ENCODE results near the gene PCID2. TPM values are rescaled to one million over a fixed set of nuclear protein-coding genes. Genes with fewer than 3 reads are reported as not detected.
A peak's percentile ranks its signal among the peaks of the same experiment; 100 is the strongest.

The PCID2 gene
- total RNA-seq, 1 donor from 2014 or later = 41.5 TPM

- intact Hi-C loops (cut with DNase I) = no loop called here
- DNase-seq = no peak
- Histone ChIP-seq H3K36me3 (peaks cover 93% of the 10 kb centered on the region), H3K9me3 (no peaks in the 10 kb centered on the region), H3K4me3 (no peak overlapping the region), H3K27me3 (no peaks in the 10 kb centered on the region), H3K27ac (no peak overlapping the region), H3K4me1 (no peaks in the 10 kb centered on the region)
- ATAC-seq = no peak
- no peak for TF ChIP-seq CTCF (IDR thresholded peaks at IDR 0.05)
These were observed 15.6 kb downstream of the PCID2 start for GRCh38 chr13:113192902-113193301.

- Histone ChIP-seq H3K4me1 (no peaks in the 10 kb centered on the region), H3K27me3 (no peaks in the 10 kb centered on the region), H3K36me3 (peaks cover 89% of the 10 kb centered on the region), H3K9me3 (no peaks in the 10 kb centered on the region), H3K4me3 (no peak overlapping the region), H3K27ac (no peak overlapping the region)
- DNase-seq (no peak), ATAC-seq (no peak)
- intact Hi-C loops (cut with DNase I) = no loop called here
- no peak for TF ChIP-seq CTCF (IDR thresholded peaks at IDR 0.05)
These were observed 16.2 kb downstream of the PCID2 start for GRCh38 chr13:113192279-113192678.

- no peak for TF ChIP-seq CTCF (IDR thresholded peaks at IDR 0.05)
- H3K4me3 ChIP-seq = no peak overlapping the region
- H3K36me3 ChIP-seq = peaks cover 70% of the 10 kb centered on the region
- no peak overlapping the region for H3K27ac ChIP-seq
- no peaks in the 10 kb centered on the region for H3K27me3 ChIP-seq
- no peak for ATAC-seq
- H3K4me1 ChIP-seq = no peaks in the 10 kb centered on the region
- no peak for DNase-seq
- H3K9me3 ChIP-seq = no peaks in the 10 kb centered on the region
- intact Hi-C loops (cut with DNase I) = no loop called here
These were observed 18.3 kb downstream of the PCID2 start for GRCh38 chr13:113190181-113190580.

- intact Hi-C loops (cut with DNase I) = no loop called here
- no peak for ATAC-seq
- Histone ChIP-seq H3K4me1 (no peaks in the 10 kb centered on the region), H3K36me3 (peaks cover 70% of the 10 kb centered on the region), H3K27ac (no peak overlapping the region), H3K27me3 (no peaks in the 10 kb centered on the region), H3K4me3 (no peak overlapping the region), H3K9me3 (no peaks in the 10 kb centered on the region)
- no peak for TF ChIP-seq CTCF (IDR thresholded peaks at IDR 0.05)
- no peak for DNase-seq
These were observed 20.4 kb downstream of the PCID2 start for GRCh38 chr13:113187883-113188665.

GRCh38 chr13:113187263-113187669 lies 21.2 kb downstream of the PCID2 start:
- Histone ChIP-seq H3K36me3 (peaks cover 65% of the 10 kb centered on the region), H3K4me3 (no peak overlapping the region), H3K4me1 (no peaks in the 10 kb centered on the region), H3K9me3 (no peaks in the 10 kb centered on the region), H3K27ac (peak overlapping the region; percentile 4), H3K27me3 (no peaks in the 10 kb centered on the region)
- no peak for DNase-seq
- intact Hi-C loops (cut with DNase I) = no loop called here
- no peak for TF ChIP-seq CTCF (IDR thresholded peaks at IDR 0.05)
- peak; percentile 93 for ATAC-seq

Measured in upper lobe of right lung (tissue), 1 donor.